Esophagus (tissue), 2 donors: ENCODE results near the gene SEC14L6. TPM values are rescaled to one million over a fixed set of nuclear protein-coding genes. Genes with fewer than 3 reads are reported as not detected.
"Not testable (repeated sequence)": the region's sequence is repeated elsewhere in the genome, so short reads cannot be mapped to it uniquely, and the experiment has no call there.

Experiments used
- H3K27ac ChIP-seq, 2 donors: one replicate each; pipeline ENCODE4 v1.5.1; 2013; ENCODE audit warnings: low read depth in 2 of 2, mild to moderate bottlenecking in 2 of 2, inconsistent platforms in 1 of 2, low read length in 1 of 2, moderate library complexity in 1 of 2
- H3K27me3 ChIP-seq, 2 donors: one replicate each; pipeline ENCODE4 v1.6.1; 2013; ENCODE audit warnings: low read length in 2 of 2, control low read depth in 1 of 2, mild to moderate bottlenecking in 1 of 2; ENCODE audit not compliant: insufficient read depth in 2 of 2, control insufficient read depth in 1 of 2
- H3K36me3 ChIP-seq, 2 donors: one replicate each; pipeline ENCODE4 v1.6.1; 2013; ENCODE audit warnings: low read length in 1 of 2; ENCODE audit not compliant: control insufficient read depth in 2 of 2, insufficient read depth in 2 of 2
- H3K4me1 ChIP-seq, 2 donors: one replicate each; pipeline ENCODE4 v1.6.1; 2013; ENCODE audit warnings: low read length in 1 of 2; ENCODE audit not compliant: control insufficient read depth in 2 of 2, insufficient read depth in 2 of 2
- H3K4me3 ChIP-seq, 2 donors: one replicate each; pipeline ENCODE4 v1.5.1; 2013; ENCODE audit warnings: low read length in 2 of 2, mild to moderate bottlenecking in 2 of 2, low read depth in 1 of 2, moderate library complexity in 1 of 2
- H3K9me3 ChIP-seq, 2 donors: one replicate each; pipeline ENCODE4 v1.6.1; 2013; ENCODE audit warnings: mild to moderate bottlenecking in 2 of 2, low read depth in 1 of 2, low read length in 1 of 2, moderate library complexity in 1 of 2; ENCODE audit not compliant: control insufficient read depth in 2 of 2, insufficient read depth in 1 of 2
- WGBS, 2 donors: extraction: QIAGEN DNeasy Blood & Tissue Kit; methylation state at CpG; one replicate each; pipeline ENCODE4 v1.1.7; 2013; 5-methylcytosine and 5-hydroxymethylcytosine counted together
- polyA plus RNA-seq, 2 donors: library from polyadenylated mRNA; stranded (reverse); fragments of 200-250 nt; gene quantifications; one replicate each; pipeline ENCODE4 v1.2.3, GENCODE V29; 2013
- donor health status: healthy with polysubstance abuse.
- donor health status: Bipolar disorder and iron deficiency.

The SEC14L6 gene
- polyA plus RNA-seq, 2 donors, result 0.07 TPM; not detected in 1

DNA sequence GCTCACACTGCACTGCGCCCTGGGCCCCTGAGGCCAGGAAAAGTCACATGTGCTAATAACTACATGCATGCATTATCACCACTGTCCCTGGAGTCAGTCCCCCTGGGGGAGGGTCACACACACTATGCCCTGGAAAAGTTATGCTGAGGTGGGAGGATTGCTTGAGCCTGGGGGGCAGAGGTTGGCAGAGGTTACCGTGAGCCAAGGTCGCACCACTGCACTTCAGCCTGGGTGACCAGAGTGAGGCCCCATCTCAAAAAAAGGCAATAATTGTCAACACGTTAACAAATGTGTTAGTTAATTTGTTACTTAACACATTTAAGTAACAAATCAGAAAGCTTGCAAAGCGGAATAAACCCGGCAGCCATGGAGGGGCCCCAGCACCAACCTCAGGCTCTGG lies 13.3 kb upstream of the SEC14L6 start:
- Histone ChIP-seq H3K36me3 (no peaks in the 10 kb centered on the region), H3K9me3 (no peaks in the 10 kb centered on the region), H3K27me3 (no peaks in the 10 kb centered on the region), H3K4me3 (no peak overlapping the region), H3K4me1 (no peaks in the 10 kb centered on the region), H3K27ac (no peak overlapping the region)
- 78 to 79% methylated on average over 6 of the region's 6 CpGs for WGBS, 2 donors

DNA sequence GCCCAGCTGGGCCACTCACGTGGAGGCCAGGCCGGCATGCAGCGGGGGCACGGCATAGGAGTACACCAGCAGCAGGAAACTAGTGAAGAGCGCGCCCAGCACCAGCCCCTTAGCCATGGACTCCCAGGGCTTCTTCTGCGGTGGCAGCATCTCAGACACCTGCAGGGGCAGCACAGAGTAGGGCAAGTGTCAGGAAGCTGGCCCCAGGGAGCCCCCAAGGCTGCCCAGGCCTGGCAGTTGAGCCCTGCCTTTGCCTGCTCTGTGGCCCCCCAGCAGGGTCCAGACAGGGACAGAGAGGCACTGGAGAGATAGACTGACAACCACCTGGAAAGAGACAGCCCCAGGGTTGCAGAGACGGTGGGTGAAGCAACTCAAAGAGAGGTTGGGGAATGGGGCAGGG lies 10.7 kb upstream of the SEC14L6 start:
- no peaks in the 10 kb centered on the region for H3K36me3 ChIP-seq

DNA sequence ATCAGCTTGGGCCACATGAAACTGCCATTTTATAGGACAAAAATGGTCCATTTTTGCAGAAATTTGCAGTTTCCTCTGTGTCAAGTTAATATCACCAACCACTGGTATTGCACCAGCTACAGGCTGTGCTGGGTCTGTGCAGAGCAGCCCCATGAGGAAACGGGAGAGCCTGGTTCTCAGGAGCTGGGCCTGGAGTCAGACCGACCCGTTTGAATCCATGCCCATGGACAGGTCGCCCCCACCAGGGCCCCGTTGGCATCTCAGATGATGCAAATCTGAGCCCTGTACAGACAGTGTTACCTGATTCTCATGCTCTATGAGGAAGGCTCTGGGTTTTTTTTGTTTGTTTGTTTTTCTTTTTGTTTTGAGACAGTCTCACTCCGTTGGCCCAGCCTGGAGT lies 9.8 kb upstream of the SEC14L6 start:
- Histone ChIP-seq H3K27me3 (no peaks in the 10 kb centered on the region), H3K9me3 (no peaks in the 10 kb centered on the region), H3K4me1 (no peaks in the 10 kb centered on the region), H3K36me3 (no peaks in the 10 kb centered on the region), H3K27ac (no peak overlapping the region), H3K4me3 (no peak overlapping the region)
- WGBS, 2 donors, result 64 to 71% methylated on average over 6 of the region's 6 CpGs

More for the DNA sequence above, 10.7 kb upstream of the SEC14L6 start:
- Histone ChIP-seq H3K4me1 (no peaks in the 10 kb centered on the region), H3K27me3 (no peaks in the 10 kb centered on the region), H3K4me3 (no peak overlapping the region), H3K9me3 (no peaks in the 10 kb centered on the region), H3K27ac (no peak overlapping the region)
- WGBS, 2 donors, result 79 to 85% methylated on average over 8 of the region's 8 CpGs

DNA sequence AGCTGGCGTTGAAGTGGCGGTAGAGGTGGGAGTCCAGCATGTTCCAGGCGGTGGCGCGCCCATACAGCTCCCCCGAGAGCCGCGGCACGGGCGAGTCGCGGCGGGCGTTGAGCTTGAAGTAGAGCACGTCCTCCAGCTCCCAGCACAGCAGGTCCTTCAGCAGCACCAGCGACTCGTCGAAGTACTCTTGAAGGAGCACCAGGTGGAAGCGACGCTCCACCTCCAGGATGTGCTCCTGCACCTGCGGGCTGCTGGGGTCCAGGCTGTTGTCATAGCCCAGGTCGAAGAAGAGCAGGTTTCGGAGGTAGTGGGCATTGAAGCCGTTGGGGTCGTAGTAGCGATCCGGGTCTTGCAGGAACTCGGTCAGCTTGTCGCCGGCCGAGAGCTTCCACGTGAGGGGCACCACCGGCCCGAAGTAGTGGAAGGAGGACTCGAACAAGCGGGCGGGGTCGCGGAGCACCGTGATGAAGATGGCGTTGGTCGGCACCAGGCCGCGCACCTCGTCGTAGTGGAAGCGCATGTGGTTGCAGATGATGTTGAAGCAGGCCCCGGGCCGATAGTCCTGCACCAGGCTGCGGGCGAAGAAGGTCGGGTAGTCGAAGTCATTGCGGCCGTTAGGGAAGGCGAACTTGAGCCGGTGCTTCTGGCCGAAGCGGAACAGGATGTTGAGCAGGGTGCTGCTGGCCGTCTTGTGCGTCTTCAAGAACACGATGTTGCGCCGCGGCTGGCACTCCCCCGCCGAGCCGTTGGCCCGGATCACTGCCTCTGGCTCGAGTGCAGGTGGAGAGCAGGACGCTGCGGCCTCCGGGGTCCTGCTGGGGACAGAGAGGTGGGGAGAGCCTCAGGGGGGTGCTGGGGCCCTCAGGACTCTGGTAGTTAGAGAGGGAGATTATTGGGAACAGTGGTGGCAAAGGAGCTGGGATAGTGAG lies 9.0 kb upstream of the SEC14L6 start:
- Histone ChIP-seq H3K4me1 (no peaks in the 10 kb centered on the region), H3K36me3 (no peaks in the 10 kb centered on the region), H3K9me3 (no peaks in the 10 kb centered on the region), H3K27me3 (no peaks in the 10 kb centered on the region), H3K4me3 (no peak overlapping the region), H3K27ac (no peak overlapping the region)
- 95% methylated on average over 73 of the region's 73 CpGs for WGBS, 2 donors

DNA sequence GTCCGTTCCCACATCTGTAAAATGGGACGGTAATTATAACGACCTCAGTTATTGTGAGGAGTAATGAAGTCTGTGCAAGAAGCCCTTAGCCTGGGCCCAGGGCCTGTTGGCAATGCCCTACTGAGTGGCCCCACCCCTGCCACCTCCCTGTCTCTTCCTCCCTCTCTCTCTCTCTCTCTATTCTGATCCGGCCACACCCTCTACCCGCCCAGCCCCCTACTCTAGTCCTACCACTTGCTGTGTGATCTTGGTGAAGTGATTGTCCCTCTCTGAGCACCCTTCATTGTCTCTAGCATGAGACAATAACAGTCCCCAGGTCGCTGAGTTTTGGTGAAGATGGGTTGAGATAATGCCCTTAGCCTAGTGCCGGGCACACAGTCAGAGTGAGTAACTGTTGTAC lies 7.4 kb upstream of the SEC14L6 start:
- Histone ChIP-seq H3K27me3 (no peaks in the 10 kb centered on the region), H3K4me1 (no peaks in the 10 kb centered on the region), H3K4me3 (no peak overlapping the region), H3K27ac (no peak overlapping the region), H3K36me3 (no peaks in the 10 kb centered on the region), H3K9me3 (no peaks in the 10 kb centered on the region)
- 79% methylated on average over 7 of the region's 7 CpGs for WGBS, 2 donors

DNA sequence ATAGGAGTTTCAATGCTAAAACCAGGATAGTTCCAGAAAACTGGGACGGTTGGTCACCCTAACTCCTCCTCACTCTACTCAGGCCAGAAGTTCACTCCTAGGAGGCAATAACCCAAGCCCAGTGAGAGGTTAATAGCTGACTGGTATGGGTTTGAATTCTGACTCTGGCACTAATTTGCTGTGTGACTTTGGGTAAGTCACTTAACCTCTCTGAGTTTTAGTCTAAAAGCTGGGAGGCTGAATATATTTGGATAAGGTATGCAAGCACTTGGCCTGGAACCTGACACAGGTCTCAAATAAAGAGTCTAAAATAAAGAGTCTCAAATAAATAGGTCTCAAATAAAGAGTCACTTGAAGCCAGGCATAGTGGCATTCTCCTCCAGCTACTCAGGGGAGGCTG lies 6.2 kb upstream of the SEC14L6 start:
- H3K9me3 ChIP-seq, result no peaks in the 10 kb centered on the region
- 22 to 40% methylated on average over 1 of the region's 1 CpG for WGBS, 2 donors

DNA sequence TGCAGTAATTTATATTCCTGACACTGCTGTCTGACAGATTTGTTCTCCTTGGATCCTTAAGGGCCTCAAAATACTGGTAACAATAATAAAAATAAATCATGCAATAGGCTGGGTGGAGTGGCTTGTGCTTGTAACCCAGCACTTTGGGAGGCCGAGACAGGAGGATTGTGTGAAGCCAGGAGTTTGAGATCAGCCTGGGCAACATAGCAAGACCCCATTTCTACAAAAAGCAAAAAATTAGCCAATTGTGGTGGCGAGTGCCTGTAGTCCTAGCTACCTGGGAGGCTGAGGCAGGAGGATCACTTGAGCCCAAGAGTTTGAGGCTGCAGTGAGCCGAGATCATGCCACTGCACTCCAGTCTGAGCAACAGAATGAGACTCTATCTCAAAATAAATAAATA lies 5.3 kb upstream of the SEC14L6 start:
- 93 to 96% methylated on average over 3 of the region's 3 CpGs for WGBS, 2 donors
- H3K27me3 ChIP-seq, H3K9me3 ChIP-seq, H3K36me3 ChIP-seq, H3K4me1 ChIP-seq, H3K4me3 ChIP-seq, H3K27ac ChIP-seq: not testable (repeated sequence)

More for the DNA sequence above, 6.2 kb upstream of the SEC14L6 start:
- H3K36me3 ChIP-seq, result no peaks in the 10 kb centered on the region
- H3K27ac ChIP-seq, result no peak overlapping the region
- H3K4me1 ChIP-seq, result no peaks in the 10 kb centered on the region
- no peaks in the 10 kb centered on the region for H3K27me3 ChIP-seq
- no peak overlapping the region for H3K4me3 ChIP-seq

DNA sequence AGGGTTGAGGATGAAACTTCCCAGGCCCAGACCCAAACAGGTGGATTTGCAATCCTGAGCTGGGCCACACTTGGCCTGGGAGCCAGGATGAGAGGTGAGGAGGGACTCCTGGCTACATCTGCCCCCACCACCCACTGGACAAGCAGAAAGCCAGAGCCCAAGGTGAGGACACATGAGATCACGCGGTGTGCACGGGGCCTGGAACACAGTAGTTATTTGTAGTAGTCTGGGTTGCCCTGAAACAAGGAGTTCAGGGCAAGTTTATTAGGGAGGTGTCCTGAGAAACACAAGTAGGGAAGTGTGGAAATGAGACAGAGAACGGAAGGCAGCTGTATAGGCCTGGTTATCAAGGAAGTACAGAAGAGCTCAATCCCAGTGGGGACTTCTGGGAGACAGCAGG lies 647 bp upstream of the SEC14L6 start:
- Histone ChIP-seq H3K4me1 (no peaks in the 10 kb centered on the region), H3K27me3 (peaks cover 3 to 4% of the 10 kb centered on the region in 2 donors), H3K36me3 (no peaks in the 10 kb centered on the region), H3K27ac (no peak overlapping the region), H3K4me3 (no peak overlapping the region), H3K9me3 (no peaks in the 10 kb centered on the region)
- WGBS, 2 donors, result 87 to 93% methylated on average over 4 of the region's 4 CpGs

DNA sequence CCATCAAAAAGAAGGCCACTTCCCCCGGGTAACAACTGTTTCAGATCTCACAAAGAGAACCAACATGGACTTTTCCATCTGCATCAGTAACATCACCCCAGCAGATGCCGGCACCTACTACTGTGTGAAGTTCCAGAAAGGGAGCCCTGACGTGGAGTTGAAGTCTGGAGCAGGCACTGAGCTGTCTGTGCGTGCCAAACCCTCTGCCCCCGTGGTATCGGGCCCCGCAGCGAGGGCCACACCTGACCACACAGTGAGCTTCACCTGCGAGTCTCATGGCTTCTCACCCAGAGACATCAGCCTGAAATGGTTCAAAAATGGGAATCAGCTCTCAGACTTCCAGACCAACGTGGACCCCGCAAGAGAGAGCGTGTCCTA lies 3.7 kb downstream of the SEC14L6 start:
- Histone ChIP-seq H3K27ac (no peak overlapping the region), H3K27me3 (peaks cover 3 to 8% of the 10 kb centered on the region in 2 donors), H3K4me1 (no peaks in the 10 kb centered on the region), H3K4me3 (no peak overlapping the region), H3K36me3 (no peaks in the 10 kb centered on the region), H3K9me3 (no peaks in the 10 kb centered on the region)
- 76 to 80% methylated on average over 12 of the region's 12 CpGs for WGBS, 2 donors
